ENCODE measurements around the gene HSH2D. TPM values are rescaled to one million over a fixed set of nuclear protein-coding genes. Genes with fewer than 3 reads are reported as not detected.

The HSH2D gene
- total and polyA plus RNA-seq, 9 of the 15 experiments (the other 6 are each of a cell fraction or from before 2014, with no cell fraction given) = 0.03 to 1.1 (median 0.35) TPM; not detected in 1

GRCh38 chr19:16197622-16198369, 54.3 kb downstream of the HSH2D start, which contains the start of gene AP1M1 (continued):
- TF ChIP-seq USF1 (CRISPR knock-in tag; IDR thresholded peaks at IDR 0.05) = peak; percentile 14; the same call in 1 of the 2 replicates
- 0 out of 2 replicates have a peak, but pooled peaks have one; percentile 35 for TF ChIP-seq ZNF766 (CRISPR knock-in tag; conservative IDR thresholded peaks at IDR 0.05)
- TF ChIP-seq MCM7 (IDR thresholded peaks at IDR 0.05) = no peak
- TF ChIP-seq ZKSCAN3 (CRISPR knock-in tag; IDR thresholded peaks at IDR 0.05) = no peak
- TF ChIP-seq ZNF408 (CRISPR knock-in tag; IDR thresholded peaks at IDR 0.05; ENCODE audit: low read depth) = no peak
- no peak for TF ChIP-seq PTBP1 (IDR thresholded peaks at IDR 0.05; ENCODE audit: low read depth, low read length)
- no peak for TF ChIP-seq HES1 (IDR thresholded peaks at IDR 0.05; ENCODE audit: low read depth)
- peak; percentile 61 for TF ChIP-seq PCBP1 (IDR thresholded peaks at IDR 0.05; ENCODE audit: low read depth, low read length, poor library complexity, severe bottlenecking)
- TF ChIP-seq CCNT2 (IDR thresholded peaks at IDR 0.05; ENCODE audit: borderline replicate concordance, extremely low read depth, insufficient read length, low read depth, low read length) = peak; percentile 52
- TF ChIP-seq MAFF (IDR thresholded peaks at IDR 0.05; ENCODE audit: low read length) = no peak
- TF ChIP-seq HNRNPLL (IDR thresholded peaks at IDR 0.05; ENCODE audit: low read depth, low read length, poor library complexity, severe bottlenecking) = peak; percentile 33
- no peak for TF ChIP-seq ZNF165 (CRISPR knock-in tag; IDR thresholded peaks at IDR 0.05; ENCODE audit: borderline replicate concordance)
- TF ChIP-seq NFIX (CRISPR knock-in tag; IDR thresholded peaks at IDR 0.05; ENCODE audit: low read depth) = no peak
- TF ChIP-seq FOXK2 (conservative IDR thresholded peaks at IDR 0.05 in 1 of 2, IDR thresholded peaks at IDR 0.05 in 1 of 2; ENCODE audit: low read depth in 2 of 2) = peak in 1 of 2 experiments; percentile 69; a peak in 3 of 4 replicates
- no peak for TF ChIP-seq ZNF311 (CRISPR knock-in tag; IDR thresholded peaks at IDR 0.05)
- no peak for TF ChIP-seq EZH2 (IDR thresholded peaks at IDR 0.05; ENCODE audit: borderline replicate concordance, low read depth, low read length)
- no peak for TF ChIP-seq BRD4 (IDR thresholded peaks at IDR 0.05)
- TF ChIP-seq BMI1 (IDR thresholded peaks at IDR 0.05; ENCODE audit: low read length) = no peak; the same call in 1 of the 2 replicates
- no peak for TF ChIP-seq NELFE (IDR thresholded peaks at IDR 0.05; ENCODE audit: insufficient read depth, insufficient read length)
- TF ChIP-seq GTF2A2 (tag; IDR thresholded peaks at IDR 0.05) = no peak
- TF ChIP-seq CTCFL (IDR thresholded peaks at IDR 0.05; ENCODE audit: borderline replicate concordance, insufficient read depth, low read depth, low read length, poor library complexity, severe bottlenecking) = no peak
- TF ChIP-seq GATAD2A (IDR thresholded peaks at IDR 0.05) = no peak
- TF ChIP-seq NRF1 (conservative IDR thresholded peaks at IDR 0.05 in 1 of 2, IDR thresholded peaks at IDR 0.05 in 1 of 2) = peak; percentile 98
- TF ChIP-seq TCF7 (IDR thresholded peaks at IDR 0.05; ENCODE audit: borderline replicate concordance) = no peak
- no peak for TF ChIP-seq CBFA2T2 (conservative IDR thresholded peaks at IDR 0.05)
- no peak for TF ChIP-seq ETV6 (IDR thresholded peaks at IDR 0.05; ENCODE audit: borderline replicate concordance in 1 of 2, low read depth in 2 of 2, low read length in 1 of 2)
- no peak for TF ChIP-seq ETV6 (CRISPR knock-in tag; IDR thresholded peaks at IDR 0.05; ENCODE audit: borderline replicate concordance)

Data from K562 (cell line).